ENCODE measurements around the gene CAPN13. TPM values are rescaled to one million over a fixed set of nuclear protein-coding genes. Genes with fewer than 3 reads are reported as not detected.

Gene CAPN13
- total RNA-seq, 4 donors from 2014 or later = 0.12 TPM; not detected in 3

GRCh38 chr2:30692829-30693275 is 114.4 kb downstream of the CAPN13 start:
- peak overlapping the region in 3 of 4 donors; percentile 88 to 93 (median 89) for H3K27ac ChIP-seq
- H3K9me3 ChIP-seq = no peaks in the 10 kb centered on the region
- no peaks in the 10 kb centered on the region for H3K36me3 ChIP-seq
- no peaks in the 10 kb centered on the region for H3K27me3 ChIP-seq
- ATAC-seq = no peak
- no peak for TF ChIP-seq POLR2A (IDR thresholded peaks at IDR 0.05)
- TF ChIP-seq POLR2AphosphoS5 (IDR thresholded peaks at IDR 0.05) = no peak
- TF ChIP-seq EP300 (IDR thresholded peaks at IDR 0.05) = no peak
- TF ChIP-seq CTCF (IDR thresholded peaks at IDR 0.05) = no peak
- H3K4me3 ChIP-seq = no peak overlapping the region
- 86 to 90% methylated on average over 6 to 7 of the region's 7 CpGs for WGBS, 2 donors (ENCODE audit: low coverage in 1 of 2)
- peaks cover 6 to 69% (median 29%) of the 10 kb centered on the region in 3 donors for H3K4me1 ChIP-seq

GRCh38 chr2:30691948-30692828 is 115.1 kb downstream of the CAPN13 start:
- no peaks in the 10 kb centered on the region for H3K27me3 ChIP-seq
- peaks cover 6 to 76% (median 29%) of the 10 kb centered on the region in 3 donors for H3K4me1 ChIP-seq
- no peak overlapping the region for H3K4me3 ChIP-seq
- H3K27ac ChIP-seq = peak overlapping the region in 3 of 4 donors; percentile 88 to 93 (median 89)
- no peaks in the 10 kb centered on the region for H3K36me3 ChIP-seq
- no peak for ATAC-seq
- 72 to 100% methylated on average over 1 to 3 of the region's 16 CpGs for WGBS, 2 donors (ENCODE audit: low coverage in 1 of 2)
- TF ChIP-seq CTCF (IDR thresholded peaks at IDR 0.05) = peak in 1 of 4 experiments; percentile 9
- no peak for TF ChIP-seq EP300 (IDR thresholded peaks at IDR 0.05)
- no peaks in the 10 kb centered on the region for H3K9me3 ChIP-seq

GRCh38 chr2:30691091-30691947 is 115.9 kb downstream of the CAPN13 start:
- TF ChIP-seq CTCF (IDR thresholded peaks at IDR 0.05) (no peak), POLR2AphosphoS5 (IDR thresholded peaks at IDR 0.05) (no peak), POLR2A (IDR thresholded peaks at IDR 0.05) (no peak), EP300 (IDR thresholded peaks at IDR 0.05) (no peak)
- H3K9me3 ChIP-seq = no peaks in the 10 kb centered on the region
- H3K4me3 ChIP-seq = no peak overlapping the region
- 86 to 100% methylated on average over 1 of the region's 7 CpGs for WGBS, 2 donors (ENCODE audit: low coverage in 1 of 2)
- no peak for ATAC-seq
- peaks cover 6 to 84% (median 29%) of the 10 kb centered on the region in 3 donors for H3K4me1 ChIP-seq
- H3K36me3 ChIP-seq = no peaks in the 10 kb centered on the region
- H3K27me3 ChIP-seq = no peaks in the 10 kb centered on the region
- peak overlapping the region; percentile 88 to 93 (median 90) for H3K27ac ChIP-seq

GRCh38 chr2:30690126-30690561 is 117.1 kb downstream of the CAPN13 start:
- H3K9me3 ChIP-seq = no peaks in the 10 kb centered on the region
- TF ChIP-seq CTCF (IDR thresholded peaks at IDR 0.05) (peak in 1 of 4 experiments; percentile 3), POLR2AphosphoS5 (IDR thresholded peaks at IDR 0.05) (peak; percentile 98), POLR2A (IDR thresholded peaks at IDR 0.05) (no peak), EP300 (IDR thresholded peaks at IDR 0.05) (peak; percentile 83)
- peak overlapping the region; percentile 88 to 93 (median 91) for H3K27ac ChIP-seq
- no peaks in the 10 kb centered on the region for H3K36me3 ChIP-seq
- H3K4me3 ChIP-seq = no peak overlapping the region
- 4 to 41% methylated on average over 4 to 5 of the region's 5 CpGs for WGBS, 2 donors (ENCODE audit: low coverage in 1 of 2)
- ATAC-seq = peak; percentile 84
- peaks cover 6 to 89% (median 32%) of the 10 kb centered on the region in 3 donors for H3K4me1 ChIP-seq
- H3K27me3 ChIP-seq = no peaks in the 10 kb centered on the region
